ENCODE data around the gene MEOX1. TPM values are rescaled to one million over a fixed set of nuclear protein-coding genes. Genes with fewer than 3 reads are reported as not detected.

MEOX1 gene
- total RNA-seq, 1 experiment from 2014 or later: not detected

GRCh38 chr17:43637563-43638323 lies 24.0 kb downstream of the MEOX1 start:
- no peak for DNase-seq (ENCODE audit: low read depth, low spot score)
- in situ Hi-C loops (cut with HindIII; ENCODE audit: low pct_unique_long_range_greater_than_20kb, low sequenced_read_pairs): no loop called here

- in situ Hi-C loops (cut with HindIII; ENCODE audit: low pct_unique_long_range_greater_than_20kb, low sequenced_read_pairs): no loop called here
- no peak for DNase-seq (ENCODE audit: low read depth, low spot score)
Measured at GRCh38 chr17:43636426-43636825, 25.3 kb downstream of the MEOX1 start.

GRCh38 chr17:43634591-43635125 lies 27.1 kb downstream of the MEOX1 start:
- DNase-seq (ENCODE audit: low read depth, low spot score): no peak
- in situ Hi-C loops (cut with HindIII; ENCODE audit: low pct_unique_long_range_greater_than_20kb, low sequenced_read_pairs): no loop called here

- in situ Hi-C loops (cut with HindIII; ENCODE audit: low pct_unique_long_range_greater_than_20kb, low sequenced_read_pairs): no loop called here
- no peak for DNase-seq (ENCODE audit: low read depth, low spot score)
Measured at GRCh38 chr17:43632221-43632620, 29.5 kb downstream of the MEOX1 start.

GRCh38 chr17:43631429-43631828 lies 30.3 kb downstream of the MEOX1 start:
- in situ Hi-C loops (cut with HindIII; ENCODE audit: low pct_unique_long_range_greater_than_20kb, low sequenced_read_pairs): no loop called here
- DNase-seq (ENCODE audit: low read depth, low spot score): no peak

GRCh38 chr17:43628089-43628650 lies 33.6 kb downstream of the MEOX1 start:
- in situ Hi-C loops (cut with HindIII; ENCODE audit: low pct_unique_long_range_greater_than_20kb, low sequenced_read_pairs): no loop called here
- DNase-seq (ENCODE audit: low read depth, low spot score): no peak

- in situ Hi-C loops (cut with HindIII; ENCODE audit: low pct_unique_long_range_greater_than_20kb, low sequenced_read_pairs): no loop called here
- DNase-seq (ENCODE audit: low read depth, low spot score): no peak
Measured at GRCh38 chr17:43627653-43628052, 34.1 kb downstream of the MEOX1 start.

- DNase-seq (ENCODE audit: low read depth, low spot score): no peak
- in situ Hi-C loops (cut with HindIII; ENCODE audit: low pct_unique_long_range_greater_than_20kb, low sequenced_read_pairs): no loop called here
Measured at GRCh38 chr17:43626023-43626422, 35.7 kb downstream of the MEOX1 start.

- in situ Hi-C loops (cut with HindIII; ENCODE audit: low pct_unique_long_range_greater_than_20kb, low sequenced_read_pairs): no loop called here
Measured at GRCh38 chr17:43625606-43626005, 36.1 kb downstream of the MEOX1 start.

GRCh38 chr17:43620581-43620980 lies 41.1 kb downstream of the MEOX1 start:
- no peak for DNase-seq (ENCODE audit: low read depth, low spot score)
- in situ Hi-C loops (cut with HindIII; ENCODE audit: low pct_unique_long_range_greater_than_20kb, low sequenced_read_pairs): no loop called here

More at GRCh38 chr17:43625606-43626005, 36.1 kb downstream of the MEOX1 start:
- no peak for DNase-seq (ENCODE audit: low read depth, low spot score)

- in situ Hi-C loops (cut with HindIII; ENCODE audit: low pct_unique_long_range_greater_than_20kb, low sequenced_read_pairs): no loop called here
- no peak for DNase-seq (ENCODE audit: low read depth, low spot score)
Measured at GRCh38 chr17:43620147-43620546, 41.6 kb downstream of the MEOX1 start.

- in situ Hi-C loops (cut with HindIII; ENCODE audit: low pct_unique_long_range_greater_than_20kb, low sequenced_read_pairs): no loop called here
- no peak for DNase-seq (ENCODE audit: low read depth, low spot score)
Measured at GRCh38 chr17:43619705-43620104, 42.0 kb downstream of the MEOX1 start.

GRCh38 chr17:43618276-43618675 lies 43.4 kb downstream of the MEOX1 start:
- in situ Hi-C loops (cut with HindIII; ENCODE audit: low pct_unique_long_range_greater_than_20kb, low sequenced_read_pairs): no loop called here
- DNase-seq (ENCODE audit: low read depth, low spot score): no peak

GRCh38 chr17:43616852-43617251 lies 44.9 kb downstream of the MEOX1 start:
- no peak for DNase-seq (ENCODE audit: low read depth, low spot score)
- in situ Hi-C loops (cut with HindIII; ENCODE audit: low pct_unique_long_range_greater_than_20kb, low sequenced_read_pairs): no loop called here

- no peak for DNase-seq (ENCODE audit: low read depth, low spot score)
- in situ Hi-C loops (cut with HindIII; ENCODE audit: low pct_unique_long_range_greater_than_20kb, low sequenced_read_pairs): no loop called here
Measured at GRCh38 chr17:43616421-43616820, 45.3 kb downstream of the MEOX1 start.

- in situ Hi-C loops (cut with HindIII; ENCODE audit: low pct_unique_long_range_greater_than_20kb, low sequenced_read_pairs): no loop called here
- DNase-seq (ENCODE audit: low read depth, low spot score): no peak
Measured at GRCh38 chr17:43616029-43616351, 45.7 kb downstream of the MEOX1 start.

- in situ Hi-C loops (cut with HindIII; ENCODE audit: low pct_unique_long_range_greater_than_20kb, low sequenced_read_pairs): no loop called here
- DNase-seq (ENCODE audit: low read depth, low spot score): no peak
Measured at GRCh38 chr17:43615330-43616028, 46.2 kb downstream of the MEOX1 start.

GRCh38 chr17:43614561-43614960 lies 47.2 kb downstream of the MEOX1 start:
- DNase-seq (ENCODE audit: low read depth, low spot score): no peak
- in situ Hi-C loops (cut with HindIII; ENCODE audit: low pct_unique_long_range_greater_than_20kb, low sequenced_read_pairs): no loop called here

- in situ Hi-C loops (cut with HindIII; ENCODE audit: low pct_unique_long_range_greater_than_20kb, low sequenced_read_pairs): no loop called here
- DNase-seq (ENCODE audit: low read depth, low spot score): no peak
Measured at GRCh38 chr17:43613917-43614316, 47.8 kb downstream of the MEOX1 start.

All from SK-MEL-5 (cell line).